Ovary (tissue), 9 donors: Measurements from ENCODE around the gene TMEM128. TPM values are rescaled to one million over a fixed set of nuclear protein-coding genes. Genes with fewer than 3 reads are reported as not detected.
"Not testable (repeated sequence)": the region's sequence is repeated elsewhere in the genome, so short reads cannot be mapped to it uniquely, and the experiment has no call there.

ENCODE experiments used
- DNase-seq, 5 donors: peaks; one replicate each; pipeline ENCODE4 v3.0.0-alpha.2; 2019 to 2020
- H3K27ac ChIP-seq, 2 donors: fragments of 200-600 bp; one replicate each; pipeline versions ENCODE4 v1.5.1 to v1.8.0; 2019 to 2022
- H3K27me3 ChIP-seq: fragments of 200-600 bp; one replicate; pipeline ENCODE4 v1.8.0; 2022
- H3K36me3 ChIP-seq: fragments of 200-600 bp; sonication (generic); one replicate; pipeline ENCODE4 v1.5.1; 2019
- H3K4me1 ChIP-seq: one replicate; pipeline ENCODE4 v1.8.1; 2013; ENCODE audit warnings: mild to moderate bottlenecking, moderate library complexity; ENCODE audit not compliant: insufficient read depth
- H3K4me3 ChIP-seq: fragments of 200-600 bp; sonication (generic); one replicate; pipeline ENCODE4 v1.5.1; 2017
- H3K9me3 ChIP-seq, 2 donors: fragments of 200-600 bp in 1 of 2; sonication (generic) in 1 of 2; one replicate each; pipeline versions ENCODE4 v1.5.1 to v1.8.1; 2013 to 2019; ENCODE audit warnings: mild to moderate bottlenecking in 1 of 2, moderate library complexity in 1 of 2
- CTCF ChIP-seq, 3 donors: fragments of 450-650 bp in 2 of 3; fragments of 200-600 bp in 1 of 3; IDR thresholded peaks; one replicate each; pipeline versions ENCODE4 v1.5.1 to v1.8.0; 2016 to 2022; ENCODE audit warnings: antibody characterized with exemption in 3 of 3, mild to moderate bottlenecking in 1 of 3
- EP300 ChIP-seq: sonication (generic); formaldehyde crosslinking; IDR thresholded peaks from one replicate; pipeline ENCODE4 v1.6.1; 2017; ENCODE audit warnings: antibody characterized with exemption
- POLR2A ChIP-seq: fragments of 450-650 bp; IDR thresholded peaks from one replicate; pipeline ENCODE4 v1.6.1; 2017; ENCODE audit warnings: antibody characterized with exemption, mild to moderate bottlenecking, moderate library complexity
- WGBS, 3 donors: extraction: QIAGEN DNeasy Blood & Tissue Kit in 1 of 3; methylation state at CpG; one replicate each; pipeline versions ENCODE4 v1.1.5 to v1.1.7; 2013 to 2017; 5-methylcytosine and 5-hydroxymethylcytosine counted together
- intact Hi-C, 4 donors: fragments of 100-400 bp; cut with DNase I; formaldehyde crosslinking; loops; one replicate each; pipeline versions ENCODE4 v1.11.0 to v1.15.1; 2022 to 2023
- polyA plus RNA-seq, 2 donors: library from polyadenylated mRNA; stranded (reverse); fragments of 200-250 nt in 1 of 2; fragments of 350-450 nt in 1 of 2; fragmentation: Illumina TruSeq in 1 of 2; extraction: RNeasy Lipid Tissue Mini Kit (QIAGEN cat#74804) in 1 of 2; gene quantifications; one replicate each; pipeline ENCODE4 v1.2.3, GENCODE V29; 2013 to 2014
- total RNA-seq, 7 donors: library from RNA; depleted of rRNA in 2 of 7; stranded (reverse); fragments of >200 nt in 2 of 7; fragmentation: NEBNext Ultra II Directional in 3 of 7; extraction: Animal tissue kit (Norgen Biotek cat#: 25700) in 3 of 7; gene quantifications; one replicate each; pipeline versions ENCODE4 v1.1.0 to v1.2.4, GENCODE V29; 2016 to 2023
- donor health status: DM: no; HTN: no; CAD: no; lungs with moderate emphysema.
- donor health status: DM: no; HTN: no; CAD: no.
- donor health status: Bipolar disorder and iron deficiency.
- donor health status: DM: yes; HTN: yes; CAD: no.
- donor health status: DM: no; HTN: no; CAD: no.
- donor health status: DM: yes; HTN: yes; CAD: no.

Gene TMEM128
- total and polyA plus RNA-seq, 9 donors: 19.0 to 41.7 (median 28.0) TPM

DNA sequence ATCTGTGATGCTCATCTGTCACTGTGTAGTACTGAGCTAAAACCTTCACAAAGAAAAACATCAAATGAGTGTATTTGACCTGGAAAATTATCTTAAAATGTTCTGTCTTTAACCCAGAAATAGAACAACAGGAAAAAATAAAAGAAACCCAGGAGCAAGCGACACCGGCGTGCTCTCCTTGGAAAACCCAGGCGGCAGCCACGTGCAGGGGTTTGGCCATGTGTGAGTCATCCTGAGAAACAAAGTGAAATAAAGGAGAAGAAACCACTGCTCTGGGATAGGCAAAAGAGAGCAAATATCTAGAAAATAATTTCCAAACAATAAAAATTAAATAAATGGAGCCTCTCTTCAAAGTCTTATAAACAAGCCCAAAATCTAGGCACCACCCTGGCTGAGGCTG, 20.0 kb upstream of the TMEM128 start:
- H3K36me3 ChIP-seq: no peaks in the 10 kb centered on the region
- no peak overlapping the region for H3K27ac ChIP-seq
- intact Hi-C loops: no loop called here
- WGBS, 3 donors: 35 to 60% (median 42%) methylated on average over 5 of the region's 5 CpGs
- DNase-seq: no peak
- H3K27me3 ChIP-seq: no peaks in the 10 kb centered on the region
- H3K9me3 ChIP-seq: no peaks in the 10 kb centered on the region
- no peak for TF ChIP-seq POLR2A
- TF ChIP-seq CTCF (IDR thresholded peaks at IDR 0.05): no peak
- no peak for TF ChIP-seq EP300
- no peak overlapping the region for H3K4me3 ChIP-seq
- H3K4me1 ChIP-seq: no peaks in the 10 kb centered on the region

GRCh38 chr4:4260185-4260751, 12.2 kb upstream of the TMEM128 start:
- intact Hi-C loops: no loop called here
- Histone ChIP-seq H3K4me3 (no peak overlapping the region), H3K36me3 (no peaks in the 10 kb centered on the region), H3K27me3 (no peaks in the 10 kb centered on the region), H3K4me1 (no peaks in the 10 kb centered on the region), H3K9me3 (no peaks in the 10 kb centered on the region), H3K27ac (no peak overlapping the region)
- WGBS, 3 donors: 51 to 71% (median 58%) methylated on average over 6 of the region's 6 CpGs
- DNase-seq: no peak
- TF ChIP-seq POLR2A (no peak), EP300 (no peak), CTCF (IDR thresholded peaks at IDR 0.05) (peak in 2 of 3 donors; percentile 26)

- H3K9me3 ChIP-seq: no peaks in the 10 kb centered on the region
- H3K27ac ChIP-seq: no peak overlapping the region
- no peaks in the 10 kb centered on the region for H3K27me3 ChIP-seq
- H3K4me1 ChIP-seq: no peaks in the 10 kb centered on the region
- DNase-seq: no peak
- no peaks in the 10 kb centered on the region for H3K36me3 ChIP-seq
- TF ChIP-seq POLR2A: no peak
- TF ChIP-seq CTCF (IDR thresholded peaks at IDR 0.05): no peak
- no peak for TF ChIP-seq EP300
- no peak overlapping the region for H3K4me3 ChIP-seq
- intact Hi-C loops: loop anchor here in 3 of 4 donors (5.0 to 10.0 kb wide), 5 partner anchors 65 to 735 kb away; no protein-coding TSS in a partner anchor
- 37 to 48% (median 38%) methylated on average over 9 of the region's 9 CpGs for WGBS, 3 donors
Observed at GRCh38 chr4:4259484-4260100, 11.6 kb upstream of the TMEM128 start.

GRCh38 chr4:4257705-4258104, 9.7 kb upstream of the TMEM128 start:
- 72 to 95% (median 92%) methylated on average over 3 of the region's 3 CpGs for WGBS, 3 donors
- H3K27ac ChIP-seq, H3K4me1 ChIP-seq, H3K27me3 ChIP-seq, H3K36me3 ChIP-seq, DNase-seq, H3K9me3 ChIP-seq, H3K4me3 ChIP-seq: not testable (repeated sequence)
- intact Hi-C loops: loop anchor here in 3 of 4 donors (5.0 to 10.0 kb wide), 5 partner anchors 67 to 737 kb away; no protein-coding TSS in a partner anchor

- no peak for TF ChIP-seq CTCF (IDR thresholded peaks at IDR 0.05)
- TF ChIP-seq POLR2A: no peak
- TF ChIP-seq EP300: no peak
- H3K9me3 ChIP-seq: no peaks in the 10 kb centered on the region
- H3K27me3 ChIP-seq: no peaks in the 10 kb centered on the region
- DNase-seq: peak in 1 of 5 donors; percentile 25
- H3K4me3 ChIP-seq: no peak overlapping the region
- no peak overlapping the region for H3K27ac ChIP-seq
- intact Hi-C loops: loop anchor here in 3 of 4 donors (5.0 to 10.0 kb wide), 5 partner anchors 68 to 738 kb away; no protein-coding TSS in a partner anchor
- no peaks in the 10 kb centered on the region for H3K4me1 ChIP-seq
- WGBS, 3 donors: 70 to 73% (median 72%) methylated on average over 10 of the region's 10 CpGs
- H3K36me3 ChIP-seq: no peaks in the 10 kb centered on the region
Observed at GRCh38 chr4:4256799-4257198, 8.8 kb upstream of the TMEM128 start.
